Measurements from ENCODE around the gene DNER.

The DNER gene

GRCh38 chr2:229521576-229521975, 192.8 kb downstream of the DNER start:
- H2AFZ ChIP-seq (ENCODE audit: low read length) = no peak overlapping the region
- H3K36me3 ChIP-seq (ENCODE audit: insufficient read depth, low read length) = no peaks in the 10 kb centered on the region
- no peaks in the 10 kb centered on the region for H3K4me1 ChIP-seq (ENCODE audit: insufficient read depth, low read length, poor library complexity, severe bottlenecking)
- no peaks in the 10 kb centered on the region for H3K9me2 ChIP-seq (replicated peaks; ENCODE audit: low read depth, low read length)
- TF ChIP-seq CTCF (conservative IDR thresholded peaks at IDR 0.05; ENCODE audit: low read length) (no peak), EZH2phosphoT487 (IDR thresholded peaks at IDR 0.05; ENCODE audit: borderline replicate concordance) (no peak)
- H4K20me1 ChIP-seq (ENCODE audit: insufficient read depth, low read length, poor library complexity, severe bottlenecking) = no peaks in the 10 kb centered on the region
- H3F3A ChIP-seq (ENCODE audit: low read depth) = no peaks in the 10 kb centered on the region
- no peak overlapping the region for H3K4me2 ChIP-seq (ENCODE audit: low read depth, low read length, poor library complexity, severe bottlenecking)
- no peak overlapping the region for H3K9ac ChIP-seq (ENCODE audit: low read depth, low read length, poor library complexity, severe bottlenecking)
- no peak overlapping the region for H3K4me3 ChIP-seq (ENCODE audit: low read length, poor library complexity, severe bottlenecking)
- H3K79me2 ChIP-seq (ENCODE audit: insufficient read depth, low read length) = no peaks in the 10 kb centered on the region
- no peaks in the 10 kb centered on the region for H3K27me3 ChIP-seq (ENCODE audit: insufficient read depth, low read length, poor library complexity, severe bottlenecking)
- H3K9me3 ChIP-seq (ENCODE audit: insufficient read depth, low read depth, low read length) = no peaks in the 10 kb centered on the region

GRCh38 chr2:229520691-229521096, 193.7 kb downstream of the DNER start:
- Histone ChIP-seq H3K9ac (ENCODE audit: low read depth, low read length, poor library complexity, severe bottlenecking) (no peak overlapping the region), H4K20me1 (ENCODE audit: insufficient read depth, low read length, poor library complexity, severe bottlenecking) (no peaks in the 10 kb centered on the region), H3K9me3 (ENCODE audit: insufficient read depth, low read depth, low read length) (no peaks in the 10 kb centered on the region), H3K9me2 (replicated peaks; ENCODE audit: low read depth, low read length) (no peaks in the 10 kb centered on the region), H3K79me2 (ENCODE audit: insufficient read depth, low read length) (no peaks in the 10 kb centered on the region), H2AFZ (ENCODE audit: low read length) (no peak overlapping the region), H3K4me1 (ENCODE audit: insufficient read depth, low read length, poor library complexity, severe bottlenecking) (no peaks in the 10 kb centered on the region), H3K4me3 (ENCODE audit: low read length, poor library complexity, severe bottlenecking) (no peak overlapping the region), H3K27me3 (ENCODE audit: insufficient read depth, low read length, poor library complexity, severe bottlenecking) (no peaks in the 10 kb centered on the region), H3F3A (ENCODE audit: low read depth) (no peaks in the 10 kb centered on the region), H3K4me2 (ENCODE audit: low read depth, low read length, poor library complexity, severe bottlenecking) (no peak overlapping the region), H3K36me3 (ENCODE audit: insufficient read depth, low read length) (no peaks in the 10 kb centered on the region)
- no peak for TF ChIP-seq EZH2phosphoT487 (IDR thresholded peaks at IDR 0.05; ENCODE audit: borderline replicate concordance)
- no peak for TF ChIP-seq CTCF (conservative IDR thresholded peaks at IDR 0.05; ENCODE audit: low read length)

GRCh38 chr2:229519655-229520430, 194.5 kb downstream of the DNER start:
- Histone ChIP-seq H3K4me3 (ENCODE audit: low read length, poor library complexity, severe bottlenecking) (no peak overlapping the region), H2AFZ (ENCODE audit: low read length) (no peak overlapping the region), H3K4me1 (ENCODE audit: insufficient read depth, low read length, poor library complexity, severe bottlenecking) (no peaks in the 10 kb centered on the region), H3F3A (ENCODE audit: low read depth) (no peaks in the 10 kb centered on the region), H3K9me3 (ENCODE audit: insufficient read depth, low read depth, low read length) (no peaks in the 10 kb centered on the region), H3K36me3 (ENCODE audit: insufficient read depth, low read length) (no peaks in the 10 kb centered on the region), H3K9me2 (replicated peaks; ENCODE audit: low read depth, low read length) (no peaks in the 10 kb centered on the region), H3K79me2 (ENCODE audit: insufficient read depth, low read length) (no peaks in the 10 kb centered on the region), H3K27me3 (ENCODE audit: insufficient read depth, low read length, poor library complexity, severe bottlenecking) (no peaks in the 10 kb centered on the region), H3K4me2 (ENCODE audit: low read depth, low read length, poor library complexity, severe bottlenecking) (no peak overlapping the region), H4K20me1 (ENCODE audit: insufficient read depth, low read length, poor library complexity, severe bottlenecking) (no peaks in the 10 kb centered on the region), H3K9ac (ENCODE audit: low read depth, low read length, poor library complexity, severe bottlenecking) (no peak overlapping the region)
- no peak for TF ChIP-seq EZH2phosphoT487 (IDR thresholded peaks at IDR 0.05; ENCODE audit: borderline replicate concordance)
- no peak for TF ChIP-seq CTCF (conservative IDR thresholded peaks at IDR 0.05; ENCODE audit: low read length)

Data from Loucy (cell line).